Measurements from ENCODE around the gene SSC5D.

GRCh38 chr19:55457683-55458457 is 30.4 kb upstream of the SSC5D start:
- no peak for TF ChIP-seq ZNF274 (IDR thresholded peaks at IDR 0.05; ENCODE audit: low read depth, low read length)
- TF ChIP-seq YY1 (IDR thresholded peaks at IDR 0.05; ENCODE audit: insufficient read depth, insufficient read length): no peak
- no peak for TF ChIP-seq SUZ12 (IDR thresholded peaks at IDR 0.05; ENCODE audit: extremely low read depth, insufficient read depth, insufficient read length)

Data from NT2/D1 (cell line).